IMR-90 (cell line): ENCODE measurements around the gene MAP1LC3B2. TPM values are rescaled to one million over a fixed set of nuclear protein-coding genes. Genes with fewer than 3 reads are reported as not detected.

Experiments used
- ATAC-seq: fragments of 200-7000 bp; cut with Tn5 transposase; 2 replicates; pipeline ENCODE4 v1.9.1; 2020; ENCODE audit warnings: low read depth, mild to moderate bottlenecking, moderate library complexity
- BruUV-seq: library from RNA; stranded (reverse); fragments of 400-500 nt; replicated peaks from 2 replicates; lab custom pipeline; 2021; lab: Mats Ljungman, UMichigan
- CTCF ChIA-PET: fragments of 300-600 bp; formaldehyde crosslinking; extraction: SDS; loops from one replicate; lab custom pipeline; 2021; ENCODE audit warnings: antibody characterized with exemption; lab: Yijun Ruan, JAX
- POLR2A ChIA-PET: fragments of 300-600 bp; sonication (Branson Sonifier 250); formaldehyde crosslinking; loops from one replicate; lab custom pipeline; 2022; ENCODE audit warnings: antibody characterized with exemption; ENCODE audit not compliant: unreplicated experiment; lab: Charles Lee
- DNase-seq: peaks from one replicate; pipeline ENCODE4 v3.0.0; 2013
- H2AFZ ChIP-seq: replicated peaks from 2 replicates; pipeline ENCODE3; 2013; ENCODE audit warnings: low read length, mild to moderate bottlenecking; ENCODE audit not compliant: poor library complexity
- H2AK5ac ChIP-seq: 2 replicates; pipeline ENCODE4 v1.6.1; 2013; ENCODE audit warnings: low read depth, low read length, inconsistent platforms
- H2AK9ac ChIP-seq: replicated peaks from 2 replicates; pipeline ENCODE3; 2013; ENCODE audit warnings: mild to moderate bottlenecking, low read depth, low read length, moderate library complexity; ENCODE audit not compliant: poor library complexity
- H2BK120ac ChIP-seq: 2 replicates; pipeline ENCODE4 v1.6.1; 2013; ENCODE audit warnings: low read depth, low read length, inconsistent platforms
- H2BK15ac ChIP-seq: 3 replicates; pipeline ENCODE4 v1.6.1; 2013; ENCODE audit warnings: low read depth, low read length, inconsistent platforms
- H2BK20ac ChIP-seq: 2 replicates; pipeline ENCODE4 v1.6.1; 2013; ENCODE audit warnings: low read depth, mild to moderate bottlenecking, inconsistent platforms, low read length, moderate library complexity
- H2BK5ac ChIP-seq: 2 replicates; pipeline ENCODE4 v1.6.1; 2013; ENCODE audit warnings: mild to moderate bottlenecking, low read depth, low read length, inconsistent platforms; ENCODE audit not compliant: poor library complexity, severe bottlenecking
- H3K14ac ChIP-seq: replicated peaks from 2 replicates; pipeline ENCODE4 v1.6.1; 2013; ENCODE audit warnings: low read depth, low read length, inconsistent platforms
- H3K18ac ChIP-seq: 2 replicates; pipeline ENCODE4 v1.6.1; 2013; ENCODE audit warnings: low read depth, low read length, control low read depth
- H3K23ac ChIP-seq: 2 replicates; pipeline ENCODE4 v1.6.1; 2013; ENCODE audit warnings: low read depth, low read length, inconsistent platforms
- H3K27ac ChIP-seq: 2 replicates; pipeline ENCODE4 v1.5.1; 2013; ENCODE audit warnings: mild to moderate bottlenecking, control low read depth, low read length; ENCODE audit not compliant: insufficient read depth
- H3K27me3 ChIP-seq: 2 replicates; pipeline ENCODE4 v1.6.1; 2013; ENCODE audit warnings: low read length; ENCODE audit not compliant: control insufficient read depth, insufficient read depth
- H3K36me3 ChIP-seq: 2 replicates; pipeline ENCODE4 v1.6.1; 2013; ENCODE audit warnings: low read length, mixed read lengths; ENCODE audit not compliant: control insufficient read depth, insufficient read depth
- H3K4ac ChIP-seq: 2 replicates; pipeline ENCODE4 v1.6.1; 2013; ENCODE audit warnings: low read depth, low read length, inconsistent platforms
- H3K4me1 ChIP-seq: 2 replicates; pipeline ENCODE4 v1.6.1; 2013; ENCODE audit warnings: low read length, mixed read lengths; ENCODE audit not compliant: control insufficient read depth, insufficient read depth
- H3K4me2 ChIP-seq: 2 replicates; pipeline ENCODE4 v1.6.1; 2013; ENCODE audit warnings: low read depth, mild to moderate bottlenecking, control low read depth, low read length, moderate library complexity
- H3K4me3 ChIP-seq: 2 replicates; pipeline ENCODE4 v1.5.1; 2013; ENCODE audit warnings: low read depth, mild to moderate bottlenecking, control low read depth, low read length, moderate library complexity; ENCODE audit not compliant: insufficient read depth
- H3K56ac ChIP-seq: 2 replicates; pipeline ENCODE4 v1.6.1; 2013; ENCODE audit warnings: low read length, inconsistent platforms; ENCODE audit not compliant: insufficient read depth; ENCODE audit errors: extremely low read depth
- H3K79me1 ChIP-seq, 2 experiments: 2 replicates each; pipeline ENCODE4 v1.6.1; 2013; ENCODE audit warnings: low read length in 2 of 2, inconsistent platforms in 1 of 2, low read depth in 1 of 2
- H3K9ac ChIP-seq: 2 replicates; pipeline ENCODE4 v1.6.1; 2013; ENCODE audit warnings: low read depth, low read length, control low read depth
- H3K9me1 ChIP-seq: 2 replicates; pipeline ENCODE4 v1.6.1; 2013; ENCODE audit warnings: low read length, inconsistent platforms; ENCODE audit not compliant: insufficient read depth
- H3K9me3 ChIP-seq: 2 replicates; pipeline ENCODE4 v1.6.1; 2013; ENCODE audit warnings: low read length; ENCODE audit not compliant: control insufficient read depth, insufficient read depth
- H4K20me1 ChIP-seq: 2 replicates; pipeline ENCODE4 v1.6.1; 2013; ENCODE audit warnings: low read length, inconsistent platforms; ENCODE audit not compliant: insufficient read depth
- H4K5ac ChIP-seq: 2 replicates; pipeline ENCODE4 v1.6.1; 2013; ENCODE audit warnings: mild to moderate bottlenecking, low read depth, low read length, control low read depth
- H4K8ac ChIP-seq, 2 experiments: 2 replicates each; pipeline ENCODE4 v1.6.1; 2013; ENCODE audit warnings: low read depth in 2 of 2, low read length in 2 of 2, control low read depth in 1 of 2, inconsistent platforms in 1 of 2
- H4K91ac ChIP-seq: 2 replicates; pipeline ENCODE4 v1.6.1; 2013; ENCODE audit warnings: low read depth, low read length, inconsistent platforms; ENCODE audit not compliant: insufficient read depth
- BHLHE40 ChIP-seq: fragments of 150-350 bp; IDR thresholded peaks from 2 replicates; pipeline ENCODE4 v1.6.1; 2016; ENCODE audit warnings: mild to moderate bottlenecking, low read depth, low read length
- CEBPB ChIP-seq: IDR thresholded peaks from 2 replicates; pipeline ENCODE4 v1.6.1; 2012; ENCODE audit warnings: low read depth, low read length, improper control_type of control experiment
- CHD1 ChIP-seq: IDR thresholded peaks from 2 replicates; pipeline ENCODE4 v1.6.1; 2012; ENCODE audit warnings: low read depth, low read length, improper control_type of control experiment
- FOS ChIP-seq: fragments of 150-350 bp; IDR thresholded peaks from 2 replicates; pipeline ENCODE4 v1.6.1; 2016; ENCODE audit warnings: low read depth, low read length
- MAFK ChIP-seq: IDR thresholded peaks from 2 replicates; pipeline ENCODE4 v1.6.1; 2012; ENCODE audit warnings: low read depth, low read length, improper control_type of control experiment
- MAZ ChIP-seq: IDR thresholded peaks from 2 replicates; pipeline ENCODE4 v1.6.1; 2012; ENCODE audit warnings: low read depth, mild to moderate bottlenecking, low read length, improper control_type of control experiment, moderate library complexity, borderline replicate concordance
- MXI1 ChIP-seq: IDR thresholded peaks from 2 replicates; pipeline ENCODE4 v1.6.1; 2012; ENCODE audit warnings: low read depth, mild to moderate bottlenecking, low read length, moderate library complexity, borderline replicate concordance
- NFE2L2 ChIP-seq: fragments of 150-350 bp; IDR thresholded peaks from 2 replicates; pipeline ENCODE4 v1.6.1; 2016; ENCODE audit warnings: low read depth, mild to moderate bottlenecking, low read length
- POLR2A ChIP-seq: IDR thresholded peaks from 2 replicates; pipeline ENCODE4 v1.6.1; 2012; ENCODE audit warnings: mild to moderate bottlenecking, low read depth, low read length
- RAD21 ChIP-seq: IDR thresholded peaks from 2 replicates; pipeline ENCODE4 v1.6.1; 2012; ENCODE audit warnings: low read length, improper control_type of control experiment
- RCOR1 ChIP-seq: IDR thresholded peaks from 2 replicates; pipeline ENCODE4 v1.6.1; 2012; ENCODE audit warnings: mild to moderate bottlenecking, low read length, improper control_type of control experiment; ENCODE audit not compliant: insufficient replicate concordance
- SMC3 ChIP-seq: fragments of 150-350 bp; IDR thresholded peaks from 2 replicates; pipeline ENCODE4 v1.6.1; 2016; ENCODE audit warnings: low read depth, mild to moderate bottlenecking, antibody characterized with exemption, low read length, moderate library complexity
- WGBS, 2 experiments: methylation state at CpG; one replicate each; pipeline versions ENCODE4 v1.1.5 to v1.1.7; 2013; ENCODE audit warnings: missing lambda C conversion rate in 2 of 2; ENCODE audit not compliant: insufficient read length in 1 of 2; ENCODE audit errors: extremely low coverage in 2 of 2; 5-methylcytosine and 5-hydroxymethylcytosine counted together
- dilution Hi-C: fragments of 300-500 bp; cut with HindIII; formaldehyde crosslinking; loops from one replicate; pipeline ENCODE4 v1.14.3; 2018; ENCODE audit warnings: low sequenced_read_pairs; ENCODE audit not compliant: unreplicated experiment
- in situ Hi-C: fragments of 300-500 bp; cut with MboI; formaldehyde crosslinking; loops from 3 replicates; pipeline ENCODE4 v1.14.3; 2019; ENCODE audit warnings: low sequenced_read_pairs, inconsistent platforms, mixed read lengths
- intact Hi-C: fragments of 100-400 bp; cut with micrococcal nuclease; formaldehyde crosslinking; loops from 2 replicates; pipeline ENCODE4 v1.10.0; 2022
- polyA plus RNA-seq, 3 experiments: library from polyadenylated mRNA; depleted of rRNA; stranded (reverse); fragments of >200 nt; gene quantifications; 2 replicates each; pipeline ENCODE4 v1.2.3, GENCODE V29; 2012; ENCODE audit warnings: low replicate concordance in 1 of 3
- total RNA-seq: library from RNA; depleted of rRNA; stranded (reverse); fragments of >200 nt; gene quantifications from 2 replicates; pipeline ENCODE4 v1.2.3, GENCODE V29; 2012
- TF ChIP-seq, protein P1 (sequence below): fragments of 150-350 bp; IDR thresholded peaks from 2 replicates; pipeline ENCODE4 v1.6.1; 2017; ENCODE audit warnings: mild to moderate bottlenecking, antibody characterized with exemption, low read length, low read depth
- TF ChIP-seq, protein P2 (sequence below): fragments of 150-350 bp; IDR thresholded peaks from 2 replicates; pipeline ENCODE4 v1.6.1; 2016; ENCODE audit warnings: low read depth, mild to moderate bottlenecking, low read length, moderate library complexity, borderline replicate concordance
- TF ChIP-seq, protein P3 (sequence below): conservative IDR thresholded peaks from 2 replicates; pipeline ENCODE4 v1.5.1; 2012; ENCODE audit warnings: mild to moderate bottlenecking, low read depth, low read length, improper control_type of control experiment

MAP1LC3B2 gene
- total and polyA plus RNA-seq, 2 of the 4 experiments (the other 2 are of a cell fraction), result 1.4 TPM; not detected in 1

DNA sequence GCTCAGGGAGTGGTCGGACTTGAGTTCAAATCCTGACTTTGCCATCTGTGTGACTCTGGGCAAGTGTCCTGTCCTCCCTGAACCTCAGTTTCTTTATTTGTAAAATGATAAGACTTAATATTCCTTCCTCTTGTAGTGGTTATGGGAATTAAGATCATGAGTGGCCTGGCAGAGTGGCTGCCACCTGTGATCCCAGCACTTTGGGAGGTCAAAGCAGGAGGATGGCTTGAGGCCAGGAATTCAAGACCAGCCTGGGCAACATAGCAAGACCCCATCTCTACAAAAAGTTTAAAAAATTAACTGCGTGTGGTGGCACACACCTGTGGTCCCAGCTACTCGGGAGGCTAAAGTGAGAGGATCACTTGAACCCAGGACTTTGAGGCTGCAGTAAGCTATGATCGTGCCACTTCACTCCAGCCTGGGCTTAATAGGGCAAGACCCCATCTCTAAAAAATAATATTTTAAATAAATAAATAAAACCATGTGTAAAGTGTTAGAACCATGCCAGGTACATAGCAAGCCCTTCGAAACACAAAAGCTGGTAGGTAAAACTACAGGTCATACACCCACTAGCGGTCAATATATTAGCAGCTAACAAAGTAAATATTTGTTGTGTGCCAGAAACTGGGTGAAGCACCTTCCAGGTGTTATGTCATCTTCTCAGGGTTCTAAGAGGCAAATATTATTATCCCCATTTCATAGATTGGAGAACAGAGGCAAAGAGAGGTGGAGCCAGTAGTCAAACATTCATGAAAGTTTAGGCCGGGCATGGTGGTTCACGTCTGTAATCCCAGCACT lies 17.4 kb upstream of the MAP1LC3B2 start:
- no peaks in the 10 kb centered on the region for H3K9me1 ChIP-seq
- ATAC-seq (no peak), DNase-seq (no peak)
- no peak overlapping the region for H3K23ac ChIP-seq
- ChIA-PET CTCF (no interaction called here), POLR2A (interaction anchor here (0.6 kb wide), 1 partner anchor 242 kb away, joined by 6 read pairs; no protein-coding TSS in a partner anchor)
- H3K9me3 ChIP-seq, result no peaks in the 10 kb centered on the region
- intact Hi-C loops (no loop called here), in situ Hi-C loops (no loop called here), dilution Hi-C loops (no loop called here)
- H3K4me1 ChIP-seq, result peaks cover 11% of the 10 kb centered on the region
- no peak overlapping the region for H3K27ac ChIP-seq
- no peak overlapping the region for H3K4me2 ChIP-seq
- H2BK15ac ChIP-seq, result no peak overlapping the region
- H2AFZ ChIP-seq, result no peak overlapping the region
- H3K79me1 ChIP-seq, result no peaks in the 10 kb centered on the region
- no peak overlapping the region for H3K9ac ChIP-seq
- H3K18ac ChIP-seq, result no peak overlapping the region
- WGBS, 2 experiments, result 100% methylated on average over 2 of the region's 8 CpGs; no CpG with 5 or more reads in 1 of the 2 experiments
- H3K56ac ChIP-seq, result no peak overlapping the region
- H4K8ac ChIP-seq, result no peak overlapping the region
- no peak overlapping the region for H2AK9ac ChIP-seq
- no peak overlapping the region for H3K4me3 ChIP-seq
- TF ChIP-seq, protein P1, sequence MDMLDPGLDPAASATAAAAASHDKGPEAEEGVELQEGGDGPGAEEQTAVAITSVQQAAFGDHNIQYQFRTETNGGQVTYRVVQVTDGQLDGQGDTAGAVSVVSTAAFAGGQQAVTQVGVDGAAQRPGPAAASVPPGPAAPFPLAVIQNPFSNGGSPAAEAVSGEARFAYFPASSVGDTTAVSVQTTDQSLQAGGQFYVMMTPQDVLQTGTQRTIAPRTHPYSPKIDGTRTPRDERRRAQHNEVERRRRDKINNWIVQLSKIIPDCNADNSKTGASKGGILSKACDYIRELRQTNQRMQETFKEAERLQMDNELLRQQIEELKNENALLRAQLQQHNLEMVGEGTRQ, result no peak
- TF ChIP-seq NFE2L2 (no peak), CHD1 (no peak), FOS (no peak), MAFK (no peak), RCOR1 (no peak), POLR2A (no peak), CEBPB (no peak), RAD21 (no peak), BHLHE40 (no peak), MXI1 (no peak), SMC3 (no peak), MAZ (no peak)
- TF ChIP-seq, protein P2, sequence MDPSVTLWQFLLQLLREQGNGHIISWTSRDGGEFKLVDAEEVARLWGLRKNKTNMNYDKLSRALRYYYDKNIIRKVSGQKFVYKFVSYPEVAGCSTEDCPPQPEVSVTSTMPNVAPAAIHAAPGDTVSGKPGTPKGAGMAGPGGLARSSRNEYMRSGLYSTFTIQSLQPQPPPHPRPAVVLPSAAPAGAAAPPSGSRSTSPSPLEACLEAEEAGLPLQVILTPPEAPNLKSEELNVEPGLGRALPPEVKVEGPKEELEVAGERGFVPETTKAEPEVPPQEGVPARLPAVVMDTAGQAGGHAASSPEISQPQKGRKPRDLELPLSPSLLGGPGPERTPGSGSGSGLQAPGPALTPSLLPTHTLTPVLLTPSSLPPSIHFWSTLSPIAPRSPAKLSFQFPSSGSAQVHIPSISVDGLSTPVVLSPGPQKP, result no peak
- TF ChIP-seq, protein P3, sequence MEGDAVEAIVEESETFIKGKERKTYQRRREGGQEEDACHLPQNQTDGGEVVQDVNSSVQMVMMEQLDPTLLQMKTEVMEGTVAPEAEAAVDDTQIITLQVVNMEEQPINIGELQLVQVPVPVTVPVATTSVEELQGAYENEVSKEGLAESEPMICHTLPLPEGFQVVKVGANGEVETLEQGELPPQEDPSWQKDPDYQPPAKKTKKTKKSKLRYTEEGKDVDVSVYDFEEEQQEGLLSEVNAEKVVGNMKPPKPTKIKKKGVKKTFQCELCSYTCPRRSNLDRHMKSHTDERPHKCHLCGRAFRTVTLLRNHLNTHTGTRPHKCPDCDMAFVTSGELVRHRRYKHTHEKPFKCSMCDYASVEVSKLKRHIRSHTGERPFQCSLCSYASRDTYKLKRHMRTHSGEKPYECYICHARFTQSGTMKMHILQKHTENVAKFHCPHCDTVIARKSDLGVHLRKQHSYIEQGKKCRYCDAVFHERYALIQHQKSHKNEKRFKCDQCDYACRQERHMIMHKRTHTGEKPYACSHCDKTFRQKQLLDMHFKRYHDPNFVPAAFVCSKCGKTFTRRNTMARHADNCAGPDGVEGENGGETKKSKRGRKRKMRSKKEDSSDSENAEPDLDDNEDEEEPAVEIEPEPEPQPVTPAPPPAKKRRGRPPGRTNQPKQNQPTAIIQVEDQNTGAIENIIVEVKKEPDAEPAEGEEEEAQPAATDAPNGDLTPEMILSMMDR, result no peak
- no peaks in the 10 kb centered on the region for H4K20me1 ChIP-seq
- H2BK20ac ChIP-seq, result no peak overlapping the region
- H4K5ac ChIP-seq, result no peak overlapping the region
- H2BK120ac ChIP-seq, result no peak overlapping the region
- BruUV-seq, result no TSS peak
- H3K36me3 ChIP-seq, result no peaks in the 10 kb centered on the region
- no peak overlapping the region for H3K4ac ChIP-seq
- H3K27me3 ChIP-seq, result no peaks in the 10 kb centered on the region
- H2AK5ac ChIP-seq, result no peak overlapping the region
- no peak overlapping the region for H3K14ac ChIP-seq
- no peak overlapping the region for H2BK5ac ChIP-seq
- H4K91ac ChIP-seq, result no peak overlapping the region
